Head of caudate nucleus (tissue), 42 donors: Measurements from ENCODE around the gene ZFHX3.

Experiments
- DNase-seq, 42 donors: peaks; one replicate each; pipeline versions ENCODE4 v3.0.0 to v3.0.0-alpha.2; 2020 to 2021; ENCODE audit warnings: mixed read lengths in 7 of 42
- intact Hi-C: fragments of 100-400 bp; cut with DNase I; formaldehyde crosslinking; loops from one replicate; pipeline ENCODE4 v1.15.0; 2022

The ZFHX3 gene

DNA sequence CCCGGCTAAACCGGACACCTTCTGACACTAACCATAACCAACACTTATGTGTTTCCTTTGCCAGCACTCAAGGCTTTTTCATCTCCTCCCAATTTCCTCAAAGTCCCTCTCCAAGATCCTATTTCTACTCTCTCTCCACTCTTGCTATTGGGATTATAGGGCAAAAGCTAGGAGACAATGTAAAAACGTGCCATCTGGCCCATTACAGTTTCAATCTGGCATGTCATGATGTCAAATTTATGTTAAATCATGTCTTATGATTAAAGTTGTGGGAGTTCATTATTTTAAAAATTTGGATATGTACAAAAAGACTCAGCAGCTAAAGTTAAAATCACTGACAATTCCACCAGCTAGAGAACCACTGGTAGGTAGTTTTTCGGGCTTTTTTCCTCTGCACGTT lies 77.3 kb downstream of the ZFHX3 start:
- intact Hi-C loops, result no loop called here
- no peak for DNase-seq

DNA sequence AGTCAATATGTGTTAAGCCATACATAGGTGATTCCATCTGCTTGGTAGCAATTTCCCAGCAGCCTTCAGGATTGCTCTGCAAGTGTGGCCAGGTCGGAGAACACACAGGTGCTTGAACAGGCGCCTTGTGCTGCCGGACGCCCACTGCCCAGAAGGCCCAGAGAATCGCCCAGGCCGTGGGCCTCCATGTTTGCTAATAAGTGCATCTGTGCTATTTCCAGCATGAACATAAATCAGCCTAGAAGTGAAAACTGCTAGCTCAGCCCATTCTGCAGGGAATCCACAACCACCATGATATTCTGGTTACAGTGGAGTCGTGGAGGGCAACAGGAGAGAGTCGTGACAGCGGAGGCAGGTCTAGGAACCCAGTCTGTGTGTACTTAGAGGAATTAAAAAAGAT lies 78.1 kb downstream of the ZFHX3 start:
- DNase-seq, result no peak
- intact Hi-C loops, result no loop called here

GRCh38 chr16:72969146-72969545 lies 78.8 kb downstream of the ZFHX3 start:
- DNase-seq, result no peak
- intact Hi-C loops, result no loop called here

GRCh38 chr16:72967941-72968340 lies 80.0 kb downstream of the ZFHX3 start:
- DNase-seq, result no peak
- intact Hi-C loops, result no loop called here

- intact Hi-C loops, result no loop called here
- peak in 3 of 42 donors; percentile 8 to 40 (median 22) for DNase-seq
Observed at GRCh38 chr16:72963533-72964315, 84.2 kb downstream of the ZFHX3 start.

DNA sequence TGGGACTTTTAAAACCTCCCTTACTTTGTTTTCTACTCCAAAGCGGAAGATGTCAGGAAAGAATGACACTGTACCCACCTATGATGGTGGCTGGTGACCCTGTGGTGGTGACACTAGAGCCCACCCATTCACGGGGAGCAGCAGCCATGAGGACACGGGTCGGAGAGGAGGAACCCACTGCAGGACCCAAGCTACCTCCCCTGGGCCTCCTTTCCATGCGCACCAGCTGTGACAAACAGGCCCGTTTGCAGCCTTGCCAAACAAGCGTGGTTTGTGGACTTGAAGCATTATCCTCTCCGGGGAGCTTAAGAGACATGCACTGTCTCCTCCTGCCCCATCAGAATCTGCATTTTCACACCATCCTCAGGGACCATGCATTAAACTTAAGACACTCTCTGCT lies 85.6 kb downstream of the ZFHX3 start:
- intact Hi-C loops, result no loop called here

GRCh38 chr16:72961863-72962262 lies 86.1 kb downstream of the ZFHX3 start:
- intact Hi-C loops, result no loop called here
- DNase-seq, result no peak

More for the DNA sequence above, 85.6 kb downstream of the ZFHX3 start:
- no peak for DNase-seq

DNA sequence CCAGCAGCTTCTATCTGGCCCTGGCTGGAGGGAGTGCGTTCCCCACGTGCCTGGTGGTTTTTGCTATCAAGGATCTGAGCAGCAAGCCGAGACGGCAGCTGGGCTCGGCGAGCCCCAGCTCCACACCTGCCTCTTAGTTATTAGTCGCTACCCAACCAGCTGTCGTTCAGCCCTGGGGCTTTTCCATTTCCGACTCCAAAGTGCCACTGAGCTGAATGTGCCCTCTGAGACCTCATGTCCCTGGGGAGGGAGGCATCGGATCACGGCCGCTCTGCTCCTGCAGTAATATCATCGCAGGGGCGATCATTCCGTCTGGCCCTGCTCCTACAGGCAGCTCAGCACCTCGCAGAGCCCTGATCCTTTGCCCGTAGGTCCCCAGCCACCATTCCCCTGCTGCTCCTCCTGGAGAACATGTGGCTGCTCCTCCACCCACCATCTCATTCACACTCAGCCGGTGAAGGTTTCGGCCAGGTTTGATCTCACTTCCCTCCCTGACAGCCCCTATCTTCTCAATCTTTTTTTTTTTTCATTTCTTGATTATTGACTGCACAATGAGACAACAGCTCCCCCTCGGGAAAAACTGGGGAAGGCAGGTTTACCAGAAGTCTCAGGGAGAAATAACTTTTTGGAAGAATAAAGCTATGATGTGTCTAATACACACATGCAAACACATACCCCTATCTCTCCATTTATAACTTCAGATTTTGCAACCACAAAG lies 86.7 kb downstream of the ZFHX3 start:
- peak in 15 of 42 donors; percentile 24 to 62 (median 39) for DNase-seq
- intact Hi-C loops, result no loop called here

DNA sequence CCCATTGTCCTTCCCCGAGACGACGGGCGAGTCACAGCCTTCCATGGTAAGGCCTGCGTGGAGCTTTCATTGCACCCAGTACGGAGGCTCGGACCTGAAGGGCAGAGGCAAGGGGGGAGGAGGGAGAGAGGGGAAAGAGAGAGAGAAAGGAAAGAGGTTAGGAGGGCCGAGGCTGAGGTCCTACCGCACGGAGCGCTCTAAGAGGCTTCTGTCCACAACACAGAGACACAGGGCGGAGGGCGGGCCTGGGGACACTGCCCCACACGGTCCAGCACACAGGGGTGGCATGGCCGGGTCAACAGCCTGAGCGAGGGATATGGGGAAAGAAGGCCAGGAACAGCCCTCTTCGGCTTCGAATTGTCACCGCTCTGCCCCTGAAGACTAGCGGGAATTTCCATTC lies 87.8 kb downstream of the ZFHX3 start:
- intact Hi-C loops, result no loop called here
- DNase-seq, result no peak

DNA sequence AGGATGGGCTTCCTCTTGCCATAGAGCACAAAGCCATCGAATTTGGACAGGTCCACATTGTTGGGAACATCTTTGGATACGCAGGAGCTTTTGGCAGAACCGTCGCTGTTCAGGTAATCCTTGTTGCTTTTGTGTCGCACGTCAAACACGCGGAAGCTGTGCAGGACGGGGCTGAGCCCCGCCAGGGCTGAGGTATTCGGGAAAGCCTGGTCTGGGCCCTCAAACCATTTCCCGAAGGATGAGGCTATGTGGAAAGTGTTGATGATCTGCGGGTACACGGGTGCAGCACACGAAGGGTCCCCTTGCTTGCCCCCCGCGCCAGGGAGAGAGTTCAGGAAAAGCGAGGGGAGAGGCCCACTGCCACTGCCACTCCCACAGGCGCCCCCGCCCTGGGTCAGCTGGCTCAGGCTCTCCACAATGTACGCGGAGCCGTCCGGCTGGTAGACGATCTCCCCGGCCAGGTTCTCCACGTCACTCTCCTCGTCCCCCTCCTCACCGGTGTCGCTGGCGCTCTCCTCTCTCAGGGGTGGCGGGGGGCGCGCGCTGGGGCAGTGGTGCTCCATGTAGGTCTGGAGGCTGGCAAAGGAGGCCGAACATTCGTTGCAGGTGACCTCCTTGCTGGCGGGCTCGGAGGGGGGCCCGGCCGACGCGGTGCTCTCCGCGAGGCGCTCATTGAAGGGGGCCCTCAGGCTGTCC lies 88.5 kb downstream of the ZFHX3 start:
- DNase-seq, result no peak
- intact Hi-C loops, result no loop called here

GRCh38 chr16:72958522-72959076 lies 89.3 kb downstream of the ZFHX3 start:
- intact Hi-C loops, result no loop called here

DNA sequence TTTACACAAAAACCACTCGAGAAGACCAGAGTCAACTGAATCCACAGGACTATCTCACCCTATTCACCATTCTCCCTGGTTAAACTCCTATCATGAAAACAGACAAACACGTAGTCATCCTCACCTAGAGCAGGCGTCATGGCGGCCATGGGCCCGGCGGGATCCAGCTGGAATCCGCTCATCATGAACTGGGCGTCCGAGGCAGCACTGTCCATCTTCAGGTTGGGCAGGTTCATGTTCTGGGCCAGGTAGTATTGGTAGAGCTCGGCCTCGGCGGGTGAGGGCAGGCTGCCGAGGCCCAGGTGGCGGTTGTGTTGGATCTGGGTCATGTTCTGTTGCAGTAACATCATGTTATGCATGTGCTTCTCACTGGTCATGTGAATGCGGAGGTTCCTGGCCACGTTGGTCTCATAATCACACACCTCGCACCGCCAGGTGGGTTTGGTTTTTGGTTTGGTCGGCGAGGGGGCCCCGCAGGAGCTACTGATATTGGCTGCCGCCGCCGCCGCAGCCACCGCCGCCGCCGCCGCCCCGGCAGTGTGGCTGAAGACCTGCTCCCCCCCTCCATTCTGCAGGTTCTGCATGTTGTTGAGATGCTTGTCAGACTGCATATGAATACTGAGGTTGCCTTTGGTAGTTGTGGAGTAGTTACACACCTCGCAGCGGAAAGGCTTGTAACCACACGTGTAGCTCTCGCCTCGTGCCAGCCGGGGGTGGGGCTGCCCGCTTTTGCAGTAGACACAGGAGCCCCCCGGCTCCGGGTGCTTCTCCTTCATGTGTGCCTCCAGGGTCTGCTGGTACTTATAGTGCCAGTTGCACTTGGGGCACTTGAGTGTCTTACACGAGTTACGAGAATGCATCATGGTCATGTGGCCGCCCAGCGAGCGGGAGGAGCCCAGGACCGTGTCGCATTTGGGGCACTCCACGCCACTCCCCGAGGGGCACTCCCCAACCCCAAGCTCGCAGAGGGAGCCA lies 90.3 kb downstream of the ZFHX3 start:
- intact Hi-C loops, result no loop called here
- no peak for DNase-seq

More at GRCh38 chr16:72958522-72959076, 89.3 kb downstream of the ZFHX3 start:
- no peak for DNase-seq

DNA sequence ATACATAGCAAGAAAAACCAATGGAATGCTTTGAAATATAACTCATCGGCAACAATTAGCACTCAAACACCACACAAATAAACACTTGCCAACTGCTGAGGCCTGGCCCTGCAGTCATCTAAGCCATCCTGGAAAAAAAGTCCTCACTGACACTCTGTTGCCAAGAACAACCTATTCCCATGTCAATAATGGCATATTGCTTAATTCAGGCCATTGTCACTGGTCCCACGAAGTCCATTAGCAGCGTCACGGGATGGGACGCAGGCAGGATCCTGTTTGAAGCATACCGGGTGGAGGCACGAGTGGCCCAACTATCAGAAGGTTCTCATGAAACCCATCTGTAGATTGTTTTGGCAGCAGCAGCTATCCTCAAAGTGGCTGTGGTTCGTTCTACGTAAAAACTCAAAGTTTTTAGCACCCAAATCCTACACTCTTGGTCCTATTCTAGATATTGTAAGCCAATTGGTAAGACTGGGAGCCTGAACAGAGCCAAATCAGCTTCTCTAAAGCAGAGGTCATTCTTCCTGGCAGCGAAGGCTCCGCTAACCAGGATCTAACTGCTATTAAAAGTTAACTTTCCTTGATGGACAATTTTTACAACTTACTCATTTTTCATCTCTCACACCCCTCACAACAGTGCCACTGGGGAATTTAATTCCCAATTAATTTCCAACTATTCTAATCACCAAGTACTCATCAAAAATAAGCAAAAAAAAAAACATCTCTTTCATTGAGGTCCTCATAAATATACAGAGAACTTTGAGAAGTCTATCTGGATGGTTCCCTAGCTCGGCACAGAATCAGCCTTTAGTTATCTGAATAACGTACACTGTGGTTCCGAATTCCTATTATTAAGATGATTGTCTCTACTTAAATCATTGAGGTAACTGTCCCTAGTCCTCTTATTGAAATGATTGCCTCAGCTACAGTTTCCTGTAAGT lies 91.5 kb downstream of the ZFHX3 start:
- no peak for DNase-seq
- intact Hi-C loops, result no loop called here

- DNase-seq, result no peak
- intact Hi-C loops, result no loop called here
Observed at GRCh38 chr16:72952811-72953271, 95.1 kb downstream of the ZFHX3 start.

DNA sequence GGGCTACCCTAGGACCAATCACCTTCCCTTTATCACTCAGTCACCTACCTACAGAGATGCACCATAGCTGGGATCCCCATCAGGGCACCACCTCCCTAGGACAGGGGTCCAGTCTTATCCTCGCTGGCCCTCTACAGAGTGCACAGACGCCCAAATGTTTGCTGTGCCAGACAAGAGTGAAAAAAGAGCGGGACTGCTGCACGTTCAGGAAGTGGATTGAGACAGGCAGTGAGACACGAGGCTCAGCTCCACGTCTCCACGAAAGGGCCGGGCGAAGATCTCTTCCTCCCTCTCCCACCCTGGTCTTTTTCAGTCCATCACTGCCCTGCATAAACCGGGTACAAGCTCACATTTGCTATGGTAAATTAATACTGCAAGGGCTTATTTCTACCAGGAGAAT lies 95.5 kb downstream of the ZFHX3 start:
- DNase-seq, result no peak
- intact Hi-C loops, result no loop called here

DNA sequence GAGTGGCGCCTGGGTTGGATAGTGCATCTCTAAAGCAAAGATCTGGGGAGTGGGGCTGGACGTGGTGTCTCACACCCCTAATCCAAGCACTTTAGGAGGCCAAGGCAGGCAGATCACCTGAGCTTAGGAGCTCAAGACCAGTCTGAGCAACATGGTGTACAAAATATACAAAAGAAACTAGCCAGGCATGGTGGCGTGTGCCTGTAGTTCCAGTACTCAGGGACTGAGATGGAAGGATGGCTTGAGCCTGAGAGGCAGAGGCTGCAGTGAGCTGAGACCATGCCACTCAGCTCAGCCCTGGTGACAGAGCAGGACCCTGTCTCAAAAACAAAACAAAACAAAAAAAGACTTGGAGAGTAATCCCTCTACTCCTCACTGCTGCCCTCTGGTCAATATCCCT lies 96.0 kb downstream of the ZFHX3 start:
- DNase-seq, result no peak
- intact Hi-C loops, result no loop called here

- intact Hi-C loops, result no loop called here
- DNase-seq, result no peak
Observed at GRCh38 chr16:72950669-72951068, 97.3 kb downstream of the ZFHX3 start.
